ENCODE data around the gene COX19. TPM values are rescaled to one million over a fixed set of nuclear protein-coding genes. Genes with fewer than 3 reads are reported as not detected.

COX19 gene
- total and polyA plus RNA-seq, 2 donors (not counting 1 experiment from before 2014, with no cell fraction given) = 14.7 to 38.3 TPM

GRCh38 chr7:985915-986741 is 10.8 kb upstream of the COX19 start:
- 76% methylated on average over 41 of the region's 41 CpGs for WGBS (ENCODE audit: insufficient coverage)
- intact Hi-C loops (cut with micrococcal nuclease) = no loop called here

More at GRCh38 chr7:985915-986741, 10.8 kb upstream of the COX19 start:
- no peak overlapping the region for H3K4me3 ChIP-seq (ENCODE audit: control extremely low read depth in 1 of 5, extremely low read depth in 1 of 5, insufficient read depth in 1 of 5, low read depth in 2 of 5, low read length in 4 of 5)
- no peaks in the 10 kb centered on the region for H3K36me3 ChIP-seq (replicated peaks in 1 of 2; ENCODE audit: control extremely low read depth in 1 of 2, control insufficient read depth in 1 of 2, extremely low read depth in 1 of 2, insufficient read depth in 2 of 2, low read length in 1 of 2)
- no peak overlapping the region for H3K9ac ChIP-seq (ENCODE audit: low read length)
- ATAC-seq (ENCODE audit: low read depth) = no peak
- POLR2A ChIA-PET = no interaction called here
- no peak for TF ChIP-seq EZH2 (IDR thresholded peaks at IDR 0.05; ENCODE audit: borderline replicate concordance, insufficient read depth, low read depth, low read length, poor library complexity, severe bottlenecking)
- TF ChIP-seq CTCF (IDR thresholded peaks at IDR 0.05) = no peak
- H3K27me3 ChIP-seq (replicated peaks in 1 of 4; ENCODE audit: control extremely low read depth in 1 of 4, control insufficient read depth in 3 of 4, insufficient read depth in 4 of 4, low read length in 3 of 4) = peaks cover 0 to 26% (median 7%) of the 10 kb centered on the region in 4 experiments
- DNase-seq = no peak
- H3K4me3 Mint-ChIP-seq = no peak overlapping the region
- H2AFZ ChIP-seq (ENCODE audit: insufficient read depth, low read depth, low read length, poor library complexity, severe bottlenecking) = no peak overlapping the region
- CTCF ChIA-PET = interaction anchor here (1.3 kb wide), 1 partner anchor 80 kb away, joined by 3 read pairs; no protein-coding TSS in a partner anchor
- H3K4me2 ChIP-seq (replicated peaks; ENCODE audit: low read depth, low read length, poor library complexity, severe bottlenecking) = no peak overlapping the region
- H3K4me1 ChIP-seq (ENCODE audit: control insufficient read depth in 2 of 2, insufficient read depth in 2 of 2, low read length in 2 of 2) = no peaks in the 10 kb centered on the region
- H3K79me2 ChIP-seq (ENCODE audit: control insufficient read depth, insufficient read depth, low read length) = no peaks in the 10 kb centered on the region
- H3K27ac ChIP-seq (ENCODE audit: low read length in 2 of 2) = no peak overlapping the region
- no peak overlapping the region for H3K27ac Mint-ChIP-seq
- no peaks in the 10 kb centered on the region for H3K9me3 Mint-ChIP-seq (ENCODE audit: insufficient read depth)
- H4K20me1 ChIP-seq (ENCODE audit: control insufficient read depth, insufficient read depth, low read length, poor library complexity, severe bottlenecking) = no peaks in the 10 kb centered on the region
- no peaks in the 10 kb centered on the region for H3K4me1 Mint-ChIP-seq
- peaks cover 8% of the 10 kb centered on the region for H3K27me3 Mint-ChIP-seq
- no peaks in the 10 kb centered on the region for H3K9me3 ChIP-seq (ENCODE audit: control extremely low read depth in 1 of 3, control insufficient read depth in 2 of 3, insufficient read depth in 1 of 3, low read length in 2 of 3)

Data from B cell (primary cell).